ENCODE data around the gene DST.

DST gene

GRCh38 chr6:56624046-56624727 lies 18.5 kb downstream of the DST start:
- DNase-seq (ENCODE audit: low read depth in 2 of 2): no peak

DNA sequence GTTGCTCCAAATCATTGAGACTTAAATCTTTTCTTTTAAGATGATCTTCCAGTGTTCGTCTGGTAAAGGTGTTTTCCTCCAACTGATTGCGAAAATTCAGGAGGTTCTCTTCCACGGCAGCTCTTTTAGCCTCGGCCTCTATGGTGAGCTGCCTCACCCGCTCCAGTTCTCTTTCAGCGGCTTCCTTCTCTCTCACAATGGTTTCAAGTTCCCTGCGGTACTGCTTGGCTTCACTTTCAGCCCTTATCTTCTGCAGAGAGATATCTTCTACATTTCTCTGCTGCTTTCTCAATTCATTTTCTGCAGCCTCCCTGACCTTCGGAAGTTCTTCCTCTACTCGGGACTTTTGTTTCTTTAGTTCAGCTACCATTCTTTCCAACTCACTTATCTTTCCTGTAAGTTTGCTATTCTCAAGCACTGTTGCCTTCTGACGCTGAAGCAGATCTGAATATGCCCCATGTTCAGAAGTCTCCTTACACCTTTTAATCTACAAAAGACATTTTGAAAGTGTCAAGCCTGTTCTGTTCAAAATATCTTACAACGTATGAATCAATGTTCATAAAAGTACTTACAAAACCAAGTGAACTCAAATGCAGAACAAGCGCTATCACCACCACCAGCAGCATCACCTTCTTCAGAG lies 22.3 kb downstream of the DST start:
- no peak for DNase-seq (ENCODE audit: low read depth in 2 of 2)

- DNase-seq (ENCODE audit: low read depth in 2 of 2): no peak
These were observed 24.6 kb downstream of the DST start for GRCh38 chr6:56618050-56618449.

- DNase-seq (ENCODE audit: low read depth in 2 of 2): no peak
These were observed 25.7 kb downstream of the DST start for GRCh38 chr6:56616967-56617366.

DNA sequence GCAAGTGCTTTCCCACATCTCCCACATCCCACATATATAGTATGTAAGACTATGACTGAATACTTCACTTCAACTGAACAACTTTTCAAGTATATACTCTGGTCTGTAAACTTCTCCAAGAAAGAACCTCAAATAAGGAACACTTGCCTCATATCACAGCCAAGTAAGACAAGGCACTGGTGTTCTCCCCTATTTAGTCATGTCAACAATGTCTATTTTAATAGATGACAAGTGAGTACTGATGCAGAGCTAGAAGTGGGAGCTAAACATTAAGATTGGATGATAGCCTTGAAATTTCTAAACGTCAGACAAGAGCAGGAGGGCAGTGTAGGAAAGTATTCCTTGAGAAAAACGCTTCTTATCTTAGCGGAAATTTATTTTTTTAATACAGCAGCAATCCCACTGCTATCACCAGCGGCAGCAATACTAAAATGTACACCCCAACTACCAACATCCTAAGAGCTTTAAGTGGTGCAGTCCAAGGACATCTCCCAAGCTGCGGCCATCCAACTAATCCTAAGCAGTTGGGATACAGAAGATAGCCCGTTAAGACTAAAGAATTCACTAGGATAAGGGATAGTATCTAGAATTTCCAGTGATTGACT lies 29.3 kb downstream of the DST start:
- no peak for DNase-seq (ENCODE audit: low read depth in 2 of 2)

DNA sequence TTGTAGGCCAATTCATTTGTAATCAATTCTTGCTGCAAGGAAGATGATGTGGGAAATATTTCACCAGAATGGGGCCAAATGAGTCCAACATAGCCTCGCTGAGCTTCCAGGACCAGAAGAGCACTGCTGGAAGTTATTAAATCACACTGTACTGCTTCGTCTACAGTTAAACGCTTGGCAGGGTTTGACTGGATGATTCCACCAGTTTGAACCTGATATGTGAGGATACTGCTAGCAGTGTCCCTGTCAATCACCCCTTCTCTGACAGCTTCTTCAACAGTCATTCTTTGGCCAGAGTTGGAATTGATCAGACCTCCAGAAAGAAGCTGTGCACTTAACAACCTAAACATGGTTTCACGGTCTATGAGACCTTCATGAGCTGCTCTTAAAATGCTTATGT lies 34.4 kb downstream of the DST start:
- no peak for DNase-seq (ENCODE audit: low read depth in 2 of 2)

GRCh38 chr6:56607111-56607752 lies 35.5 kb downstream of the DST start:
- no peak for DNase-seq (ENCODE audit: low read depth in 2 of 2)

DNA sequence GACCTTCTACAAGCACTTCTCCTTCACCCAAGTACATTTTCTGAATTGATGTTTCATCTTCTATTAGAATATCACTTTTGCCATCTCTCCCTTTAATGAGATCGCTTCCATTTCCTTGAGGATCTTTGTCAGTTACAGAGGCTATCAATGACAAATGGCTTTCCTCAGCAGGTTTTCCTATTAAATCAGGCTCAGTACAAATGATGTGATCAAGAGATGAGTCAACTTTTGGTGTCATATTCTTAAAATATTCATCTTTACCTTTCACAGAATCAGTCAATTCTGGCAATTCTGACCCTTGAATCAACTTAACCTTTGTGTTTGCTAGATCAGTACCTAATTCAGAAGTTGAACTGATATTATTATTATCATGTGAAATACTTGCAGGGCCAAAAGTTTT lies 37.3 kb downstream of the DST start:
- DNase-seq (ENCODE audit: low read depth in 2 of 2): no peak

- DNase-seq (ENCODE audit: low read depth in 2 of 2): no peak
These were observed 38.5 kb downstream of the DST start for GRCh38 chr6:56604186-56604585.

GRCh38 chr6:56601390-56601789 lies 41.3 kb downstream of the DST start:
- no peak for DNase-seq (ENCODE audit: low read depth in 2 of 2)

DNA sequence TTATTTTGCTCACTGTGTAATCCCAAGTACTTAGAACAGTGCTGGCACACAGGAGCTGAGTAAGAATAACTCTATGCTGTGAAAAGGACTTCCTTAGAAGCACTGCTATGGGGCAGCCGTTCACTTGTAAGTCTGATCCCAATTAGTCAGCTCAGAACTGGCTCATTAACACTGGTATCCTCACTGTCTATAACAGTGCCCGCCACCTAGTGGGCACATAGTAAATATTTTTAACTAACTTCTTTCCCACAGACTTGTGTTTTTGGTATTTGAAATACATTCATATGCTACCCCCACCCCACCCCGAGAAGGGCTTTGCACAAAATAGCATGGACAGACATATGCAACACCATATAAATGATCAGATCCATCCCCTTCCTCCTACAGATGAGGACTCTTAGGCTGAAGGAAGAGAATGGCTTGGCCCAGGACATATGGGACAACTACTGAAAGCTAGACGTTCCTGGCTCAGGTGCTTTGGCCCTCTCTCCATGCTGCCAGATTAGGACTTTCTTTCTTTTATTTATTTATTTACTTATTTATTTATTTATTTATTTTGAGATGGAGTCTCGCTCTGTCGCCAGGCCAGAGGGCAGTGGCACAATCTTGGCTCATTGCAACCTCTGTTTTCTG lies 47.1 kb downstream of the DST start:
- DNase-seq (ENCODE audit: low read depth in 2 of 2): peak; percentile 3 to 5

- DNase-seq (ENCODE audit: low read depth in 2 of 2): no peak
These were observed 48.0 kb downstream of the DST start for GRCh38 chr6:56594699-56595098.

GRCh38 chr6:56593801-56594318 lies 48.8 kb downstream of the DST start:
- no peak for DNase-seq (ENCODE audit: low read depth in 2 of 2)

DNA sequence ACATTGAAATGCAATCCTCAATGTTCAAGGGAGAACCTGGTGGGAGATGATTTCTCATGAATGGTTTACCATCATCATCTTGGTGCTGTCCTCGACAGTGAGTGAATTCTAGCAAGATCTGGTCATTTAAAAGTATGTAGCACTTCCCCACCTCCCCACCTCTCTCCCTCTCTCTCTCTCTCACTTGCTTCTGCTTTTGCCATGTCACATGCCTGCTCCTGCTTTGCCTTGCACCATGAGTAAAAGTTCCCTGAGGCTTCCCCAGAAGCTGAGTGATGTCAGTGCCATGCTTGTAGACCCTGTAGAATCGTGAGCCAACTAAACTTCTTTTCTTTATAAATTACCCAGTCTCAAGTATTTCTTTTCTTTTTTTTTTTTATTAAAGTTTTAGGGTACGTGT lies 60.5 kb downstream of the DST start:
- DNase-seq (ENCODE audit: low read depth in 2 of 2): no peak

GRCh38 chr6:56581296-56581925 lies 61.3 kb downstream of the DST start:
- DNase-seq (ENCODE audit: low read depth in 2 of 2): no peak

- no peak for DNase-seq (ENCODE audit: low read depth in 2 of 2)
These were observed 62.4 kb downstream of the DST start for GRCh38 chr6:56580271-56580670.

DNA sequence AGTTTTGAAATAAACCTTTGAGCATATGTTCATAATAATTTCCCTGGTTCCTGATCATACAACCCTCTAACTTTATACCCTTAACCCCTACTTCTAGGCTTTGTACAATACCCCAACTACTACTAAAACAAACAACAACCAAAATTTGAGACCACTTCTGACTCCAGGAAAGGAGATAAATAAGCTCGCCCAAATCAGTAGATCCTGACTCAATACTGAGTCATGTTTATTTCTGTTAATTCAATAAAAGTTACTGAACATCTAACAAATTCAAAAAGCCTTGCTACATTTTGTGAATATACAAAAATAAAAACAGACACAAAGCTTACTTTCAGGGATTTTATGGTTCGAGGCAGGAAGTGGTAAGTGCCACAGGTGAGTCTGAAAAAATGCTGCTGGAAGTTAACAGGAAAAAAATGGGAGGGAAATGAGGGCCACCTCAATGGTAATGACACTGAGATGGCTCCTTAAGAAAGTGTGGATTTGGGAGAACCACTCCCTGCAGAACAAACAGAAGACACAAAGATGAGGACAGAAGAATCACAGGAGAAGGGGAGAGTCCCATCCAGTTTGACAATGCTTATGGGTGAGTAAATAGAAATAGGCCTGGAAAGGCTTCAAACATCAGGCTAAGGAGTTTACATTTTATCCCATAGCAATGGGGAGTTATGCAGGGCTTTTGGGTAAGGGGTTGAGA lies 63.4 kb downstream of the DST start:
- no peak for DNase-seq (ENCODE audit: low read depth in 2 of 2)

DNA sequence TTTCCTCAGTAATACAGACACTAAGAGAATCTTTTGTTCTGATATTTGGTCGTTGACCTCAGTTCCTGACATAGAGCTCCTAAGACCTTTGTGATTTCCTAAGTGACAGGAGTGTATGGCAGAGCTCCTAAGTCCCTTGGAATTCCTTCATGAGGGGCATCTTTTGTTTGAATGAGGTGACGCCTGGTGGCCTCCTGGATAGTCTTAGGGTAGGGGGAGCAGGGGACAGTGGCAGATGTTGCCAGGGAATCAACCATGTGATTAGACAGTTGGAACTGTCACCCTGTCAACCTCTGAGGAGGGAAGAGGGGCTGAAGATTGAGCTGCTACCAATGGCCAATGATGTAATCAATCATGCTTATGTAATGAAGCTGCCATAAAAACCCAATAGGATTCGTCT lies 67.0 kb downstream of the DST start:
- DNase-seq (ENCODE audit: low read depth in 2 of 2): no peak

- no peak for DNase-seq (ENCODE audit: low read depth in 2 of 2)
These were observed 68.4 kb downstream of the DST start for GRCh38 chr6:56574292-56574691.

DNA sequence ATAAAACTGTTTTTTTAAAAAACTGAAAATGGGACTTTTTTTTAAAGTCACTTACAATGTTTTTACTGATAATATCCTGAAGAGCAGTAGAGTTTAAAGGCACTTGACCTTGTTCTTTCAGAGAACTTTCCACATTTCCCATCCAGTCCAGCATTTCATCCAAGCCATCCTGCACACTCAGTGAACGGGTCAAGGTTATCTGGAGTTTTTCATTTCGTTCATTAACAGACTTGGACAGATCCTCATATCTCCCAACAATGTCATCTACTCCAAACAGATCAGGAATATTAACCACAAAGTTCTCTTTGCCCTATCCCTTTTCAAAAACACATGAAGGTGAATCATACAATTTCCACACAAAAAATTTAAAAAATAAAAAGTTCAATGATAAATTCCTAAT lies 69.1 kb downstream of the DST start:
- no peak for DNase-seq (ENCODE audit: low read depth in 2 of 2)
